ENCODE measurements around the gene LTC4S. TPM values are rescaled to one million over a fixed set of nuclear protein-coding genes. Genes with fewer than 3 reads are reported as not detected.

LTC4S gene
- total RNA-seq, 4 donors from 2014 or later = 3.0 to 3.8 (median 3.2) TPM; not detected in 1

DNA sequence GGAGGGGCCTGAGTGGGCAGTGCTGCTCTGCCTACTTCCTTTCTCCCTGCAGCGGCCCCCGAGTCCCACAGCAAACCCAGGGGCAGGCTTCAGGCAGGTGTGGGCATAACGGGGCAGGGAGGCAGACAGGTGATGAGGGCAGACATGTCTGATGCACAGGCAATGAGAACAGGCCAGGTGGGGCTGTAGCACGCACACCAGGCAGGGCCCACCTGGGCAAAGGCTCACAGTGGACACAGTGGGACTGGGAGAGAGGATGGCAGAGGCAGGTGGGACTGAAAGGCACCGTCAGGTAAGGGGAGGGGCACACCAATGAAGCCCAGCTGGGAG lies 5.8 kb downstream of the LTC4S start:
- Histone ChIP-seq H3K27ac (no peak overlapping the region), H3K9me3 (no peaks in the 10 kb centered on the region), H3K27me3 (no peaks in the 10 kb centered on the region), H3K4me3 (no peak overlapping the region), H3K4me1 (peaks cover 42 to 55% (median 46%) of the 10 kb centered on the region in 4 donors), H3K36me3 (peaks cover 0 to 37% (median 23%) of the 10 kb centered on the region in 4 donors)
- 84% methylated on average over 5 of the region's 5 CpGs; no CpG with 5 or more reads in 1 of the 2 donors for WGBS, 2 donors (ENCODE audit: low coverage in 1 of 2)
- in situ Hi-C loops (cut with MboI; ENCODE audit: low pct_ligation_motif_present in 1 of 4, low pct_unique_long_range_greater_than_20kb in 1 of 4, low sequenced_read_pairs in 3 of 4) = no loop called here
- no peak for DNase-seq
- TF ChIP-seq POLR2A (IDR thresholded peaks at IDR 0.05) (no peak), EP300 (IDR thresholded peaks at IDR 0.05; ENCODE audit: low read depth) (no peak), POLR2AphosphoS5 (IDR thresholded peaks at IDR 0.05) (no peak)
- TF ChIP-seq, protein P1, sequence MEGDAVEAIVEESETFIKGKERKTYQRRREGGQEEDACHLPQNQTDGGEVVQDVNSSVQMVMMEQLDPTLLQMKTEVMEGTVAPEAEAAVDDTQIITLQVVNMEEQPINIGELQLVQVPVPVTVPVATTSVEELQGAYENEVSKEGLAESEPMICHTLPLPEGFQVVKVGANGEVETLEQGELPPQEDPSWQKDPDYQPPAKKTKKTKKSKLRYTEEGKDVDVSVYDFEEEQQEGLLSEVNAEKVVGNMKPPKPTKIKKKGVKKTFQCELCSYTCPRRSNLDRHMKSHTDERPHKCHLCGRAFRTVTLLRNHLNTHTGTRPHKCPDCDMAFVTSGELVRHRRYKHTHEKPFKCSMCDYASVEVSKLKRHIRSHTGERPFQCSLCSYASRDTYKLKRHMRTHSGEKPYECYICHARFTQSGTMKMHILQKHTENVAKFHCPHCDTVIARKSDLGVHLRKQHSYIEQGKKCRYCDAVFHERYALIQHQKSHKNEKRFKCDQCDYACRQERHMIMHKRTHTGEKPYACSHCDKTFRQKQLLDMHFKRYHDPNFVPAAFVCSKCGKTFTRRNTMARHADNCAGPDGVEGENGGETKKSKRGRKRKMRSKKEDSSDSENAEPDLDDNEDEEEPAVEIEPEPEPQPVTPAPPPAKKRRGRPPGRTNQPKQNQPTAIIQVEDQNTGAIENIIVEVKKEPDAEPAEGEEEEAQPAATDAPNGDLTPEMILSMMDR (IDR thresholded peaks at IDR 0.05) = no peak
- intact Hi-C loops (cut with DNase I; ENCODE audit: low total_unique reads) = no loop called here

DNA sequence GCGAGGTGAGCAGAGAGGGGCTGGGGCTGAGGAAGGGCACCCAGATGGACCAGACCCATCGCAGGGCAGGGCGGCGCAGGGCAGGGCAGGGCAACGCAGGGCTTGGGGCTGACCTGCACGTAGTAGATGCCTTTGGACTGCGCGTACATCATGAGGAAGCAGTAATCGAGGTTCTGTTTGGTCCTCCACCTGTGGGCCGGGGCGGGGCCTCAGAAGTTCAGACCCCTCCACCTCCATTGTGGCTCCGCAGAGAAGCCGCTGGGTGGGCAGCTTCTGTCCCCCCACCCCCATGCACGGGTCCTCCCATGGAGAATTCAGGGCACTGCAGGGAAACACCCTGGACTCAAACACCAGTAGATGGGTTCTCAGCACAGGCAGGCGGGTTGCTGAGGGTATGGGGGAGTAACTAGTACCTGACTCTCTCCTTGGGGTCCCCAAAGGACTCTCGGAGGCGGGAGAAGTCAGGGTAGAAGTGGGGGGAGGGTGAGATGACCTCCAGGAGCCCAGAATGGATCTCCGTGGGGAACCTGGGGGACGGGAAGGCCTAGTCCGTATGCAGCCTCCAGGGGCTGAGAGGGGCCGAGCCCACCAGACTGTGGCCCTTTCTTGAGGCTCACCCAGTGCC lies 6.4 kb downstream of the LTC4S start:
- in situ Hi-C loops (cut with MboI; ENCODE audit: low pct_ligation_motif_present in 1 of 4, low pct_unique_long_range_greater_than_20kb in 1 of 4, low sequenced_read_pairs in 3 of 4) = no loop called here
- Histone ChIP-seq H3K4me1 (peaks cover 42 to 55% (median 47%) of the 10 kb centered on the region in 4 donors), H3K9me3 (no peaks in the 10 kb centered on the region), H3K36me3 (peaks cover 0 to 37% (median 23%) of the 10 kb centered on the region in 4 donors), H3K27me3 (no peaks in the 10 kb centered on the region), H3K27ac (no peak overlapping the region), H3K4me3 (no peak overlapping the region)
- no peak for DNase-seq
- intact Hi-C loops (cut with DNase I; ENCODE audit: low total_unique reads) = loop anchor here (5.0 kb wide), 1 partner anchor 107 kb away; the partner anchor contains the start of gene TBC1D9B
- TF ChIP-seq, protein P1 (IDR thresholded peaks at IDR 0.05) = no peak
- TF ChIP-seq EP300 (IDR thresholded peaks at IDR 0.05; ENCODE audit: low read depth) (no peak), POLR2A (IDR thresholded peaks at IDR 0.05) (no peak), POLR2AphosphoS5 (IDR thresholded peaks at IDR 0.05) (no peak)
- 90% methylated on average over 21 of the region's 21 CpGs; no CpG with 5 or more reads in 1 of the 2 donors for WGBS, 2 donors (ENCODE audit: low coverage in 1 of 2)

DNA sequence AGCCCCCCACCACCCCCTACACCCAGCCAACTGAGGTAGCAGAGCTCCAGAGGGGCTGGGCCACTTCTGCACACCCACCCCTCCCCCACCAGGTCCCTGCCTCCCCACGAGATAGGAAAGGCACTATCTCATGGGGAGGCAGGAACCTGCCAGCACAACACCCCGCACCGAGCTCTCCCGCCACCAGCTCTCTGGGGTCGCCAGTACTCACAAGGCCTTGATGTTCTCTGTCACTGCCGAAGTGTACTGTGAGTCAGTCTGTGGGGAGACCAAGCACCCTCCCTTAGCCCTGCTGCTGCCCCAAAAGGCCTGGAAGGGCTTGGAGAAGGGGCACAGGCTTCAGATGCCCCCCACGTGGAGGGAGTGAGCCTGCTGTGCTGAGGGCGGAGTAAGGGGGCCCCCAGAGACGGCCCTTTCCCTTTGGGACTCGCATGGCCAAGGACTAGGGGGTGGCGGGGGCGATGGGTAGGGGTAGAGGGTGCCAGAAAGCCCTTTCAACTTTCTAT lies 7.0 kb downstream of the LTC4S start:
- WGBS, 2 donors (ENCODE audit: low coverage in 1 of 2) = 83 to 100% methylated on average over 2 to 12 of the region's 12 CpGs
- TF ChIP-seq POLR2AphosphoS5 (IDR thresholded peaks at IDR 0.05) (no peak), POLR2A (IDR thresholded peaks at IDR 0.05) (no peak), EP300 (IDR thresholded peaks at IDR 0.05; ENCODE audit: low read depth) (no peak)
- TF ChIP-seq, protein P1 (IDR thresholded peaks at IDR 0.05) = no peak
- H3K9me3 ChIP-seq = no peaks in the 10 kb centered on the region
- DNase-seq = no peak
- H3K27me3 ChIP-seq = no peaks in the 10 kb centered on the region
- no peak overlapping the region for H3K27ac ChIP-seq
- in situ Hi-C loops (cut with MboI; ENCODE audit: low pct_ligation_motif_present in 1 of 4, low pct_unique_long_range_greater_than_20kb in 1 of 4, low sequenced_read_pairs in 3 of 4) (no loop called here), intact Hi-C loops (cut with DNase I; ENCODE audit: low total_unique reads) (loop anchor here (5.0 kb wide), 1 partner anchor 107 kb away; the partner anchor contains the start of gene TBC1D9B)
- H3K36me3 ChIP-seq = peaks cover 0 to 37% (median 23%) of the 10 kb centered on the region in 4 donors
- no peak overlapping the region for H3K4me3 ChIP-seq
- peaks cover 39 to 53% (median 45%) of the 10 kb centered on the region in 4 donors for H3K4me1 ChIP-seq

DNA sequence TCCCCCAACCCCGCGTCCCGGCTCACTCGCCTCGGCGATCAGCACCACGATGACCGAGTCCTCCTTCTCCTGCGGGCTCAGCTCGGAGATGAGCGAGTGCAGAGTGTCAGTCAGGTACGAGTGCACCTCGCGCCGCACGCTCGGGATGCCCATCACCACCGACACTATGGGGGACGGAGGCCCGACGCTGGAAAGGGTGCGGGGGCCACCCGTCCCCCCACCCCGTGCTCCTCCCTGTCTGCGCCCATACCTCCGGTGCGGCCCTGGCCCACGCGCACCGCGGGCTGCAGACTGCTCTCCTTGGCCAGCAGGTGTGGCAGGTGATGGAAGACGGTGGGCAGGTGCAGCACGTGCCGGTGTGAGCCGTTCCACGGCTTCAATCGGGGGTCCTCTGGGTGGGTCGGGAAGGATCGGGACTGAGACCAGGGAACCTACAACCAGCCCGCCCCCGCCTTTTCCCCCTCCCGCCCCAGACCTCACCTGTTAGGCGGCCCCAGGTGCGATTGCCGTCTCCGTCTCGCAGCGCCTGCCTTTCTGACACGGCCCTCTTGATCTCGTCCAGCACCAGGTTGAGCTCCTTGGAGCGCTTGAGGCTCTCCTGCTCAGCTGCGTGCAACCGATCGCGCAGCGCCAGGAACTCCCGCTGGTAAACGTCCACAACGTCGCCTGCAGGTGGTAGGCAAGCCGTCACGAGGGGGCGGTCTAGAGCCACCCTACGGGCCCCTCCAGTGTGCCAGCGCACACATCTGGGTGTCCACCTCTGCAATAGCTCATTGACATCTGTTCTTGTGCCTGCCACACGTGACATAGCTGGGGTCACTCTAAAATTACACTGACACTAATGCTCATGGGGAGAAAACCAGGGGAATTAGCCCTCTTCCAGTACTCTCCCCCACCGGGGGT lies 7.8 kb downstream of the LTC4S start:
- WGBS, 2 donors (ENCODE audit: low coverage in 1 of 2) = 35 to 63% methylated on average over 3 to 66 of the region's 67 CpGs
- intact Hi-C loops (cut with DNase I; ENCODE audit: low total_unique reads) = loop anchor here (5.0 kb wide), 1 partner anchor 106 kb away; the partner anchor contains the start of gene TBC1D9B
- H3K9me3 ChIP-seq = no peaks in the 10 kb centered on the region
- peak overlapping the region in 2 of 4 donors; percentile 14 to 96 for H3K27ac ChIP-seq
- H3K4me3 ChIP-seq = no peak overlapping the region
- TF ChIP-seq POLR2A (IDR thresholded peaks at IDR 0.05) = no peak
- TF ChIP-seq, protein P1 (IDR thresholded peaks at IDR 0.05) = peak; percentile 64 to 72 (median 67)
- TF ChIP-seq POLR2AphosphoS5 (IDR thresholded peaks at IDR 0.05) = peak in 2 of 3 donors; percentile 7 to 40
- no peak for TF ChIP-seq EP300 (IDR thresholded peaks at IDR 0.05; ENCODE audit: low read depth)
- H3K4me1 ChIP-seq = peaks cover 38 to 50% (median 42%) of the 10 kb centered on the region in 4 donors
- H3K27me3 ChIP-seq = no peaks in the 10 kb centered on the region
- H3K36me3 ChIP-seq = peaks cover 0 to 37% (median 23%) of the 10 kb centered on the region in 4 donors
- in situ Hi-C loops (cut with MboI; ENCODE audit: low pct_ligation_motif_present in 1 of 4, low pct_unique_long_range_greater_than_20kb in 1 of 4, low sequenced_read_pairs in 3 of 4) = no loop called here
- peak; percentile 88 for DNase-seq
